H1 (cell line): ENCODE data around the gene PSIP1. TPM values are rescaled to one million over a fixed set of nuclear protein-coding genes. Genes with fewer than 3 reads are reported as not detected.

ENCODE experiments used
- CTCF ChIA-PET: fragments of 300-600 bp; sonication (Branson Sonifier 250); formaldehyde crosslinking; loops from one replicate; lab custom pipeline; 2021; ENCODE audit not compliant: partially characterized antibody; lab: Charles Lee
- POLR2A ChIA-PET: fragments of 300-600 bp; sonication (Branson Sonifier 250); formaldehyde crosslinking; loops from one replicate; lab custom pipeline; 2021; ENCODE audit warnings: inconsistent platforms; ENCODE audit not compliant: partially characterized antibody; lab: Charles Lee
- DNase-seq, 2 experiments: peaks; one replicate each; pipeline versions ENCODE4 v3.0.0 to v3.0.0-alpha.2; 2010 to 2022; ENCODE audit warnings: low spot score in 2 of 2, low read depth in 1 of 2, mixed read lengths in 1 of 2
- FAIRE-seq: peaks from 2 replicates; lab custom pipeline; 2011; peaks lifted over from hg19 to GRCh38; lab: Jason Lieb, UNC
- H2AFZ ChIP-seq: 2 replicates; pipeline ENCODE4 v1.8.1; 2012; ENCODE audit warnings: low read length, inconsistent platforms
- H2AK5ac ChIP-seq: 2 replicates; pipeline ENCODE4 v1.6.1; 2013; ENCODE audit warnings: low read depth, low read length
- H2BK120ac ChIP-seq: replicated peaks from 2 replicates; pipeline ENCODE3; 2013; ENCODE audit warnings: low read depth, low read length, inconsistent platforms
- H2BK12ac ChIP-seq: 2 replicates; pipeline ENCODE4 v1.6.1; 2013; ENCODE audit warnings: low read depth, low read length
- H2BK15ac ChIP-seq: 2 replicates; pipeline ENCODE4 v1.6.1; 2013; ENCODE audit warnings: low read length
- H2BK20ac ChIP-seq: 2 replicates; pipeline ENCODE4 v1.6.1; 2013; ENCODE audit warnings: low read length
- H2BK5ac ChIP-seq: 2 replicates; pipeline ENCODE4 v1.6.1; 2013; ENCODE audit warnings: low read depth, low read length
- H3K14ac ChIP-seq: 2 replicates; pipeline ENCODE4 v1.6.1; 2013; ENCODE audit warnings: inconsistent platforms; ENCODE audit not compliant: insufficient read length
- H3K18ac ChIP-seq: 2 replicates; pipeline ENCODE4 v1.6.1; 2013; ENCODE audit warnings: low read length; ENCODE audit errors: extremely low read depth
- H3K23ac ChIP-seq: 2 replicates; pipeline ENCODE4 v1.6.1; 2013; ENCODE audit warnings: inconsistent platforms; ENCODE audit not compliant: insufficient read length
- H3K23me2 ChIP-seq: 2 replicates; pipeline ENCODE4 v1.6.1; 2013; ENCODE audit warnings: low read depth, low read length
- H3K27ac ChIP-seq: 2 replicates; pipeline ENCODE4 v1.6.1; 2011; ENCODE audit warnings: low read depth, low read length, inconsistent platforms
- H3K27me3 ChIP-seq, 4 experiments: replicated peaks in 1 of 4; 1 replicate in 1 of 4; 2 replicates in 3 of 4; pipeline versions ENCODE4 v1.6.1 to v1.8.1; 2011 to 2013; ENCODE audit warnings: low read length in 3 of 4, mild to moderate bottlenecking in 3 of 4, inconsistent platforms in 2 of 4, mixed read lengths in 2 of 4, moderate library complexity in 1 of 4; ENCODE audit not compliant: control insufficient read depth in 3 of 4, insufficient read depth in 3 of 4; ENCODE audit errors: extremely low read depth in 1 of 4
- H3K36me3 ChIP-seq, 4 experiments: 2 replicates each; pipeline versions ENCODE4 v1.6.1 to v1.8.1; 2011 to 2013; ENCODE audit warnings: mild to moderate bottlenecking in 4 of 4, low read length in 3 of 4, moderate library complexity in 2 of 4, control low read depth in 1 of 4, inconsistent platforms in 1 of 4; ENCODE audit not compliant: insufficient read depth in 4 of 4, control insufficient read depth in 2 of 4
- H3K4ac ChIP-seq: replicated peaks from 2 replicates; pipeline ENCODE3; 2013; ENCODE audit warnings: low read length, low read depth, mixed read lengths, inconsistent platforms; ENCODE audit not compliant: insufficient read length
- H3K4me1 ChIP-seq, 4 experiments: replicated peaks in 1 of 4; 1 replicate in 1 of 4; 2 replicates in 3 of 4; pipeline versions ENCODE4 v1.6.1 to v1.8.1; 2011 to 2013; ENCODE audit warnings: low read length in 3 of 4, inconsistent platforms in 2 of 4, mixed read lengths in 1 of 4; ENCODE audit not compliant: insufficient read depth in 4 of 4, control insufficient read depth in 3 of 4
- H3K4me2 ChIP-seq, 2 experiments: 2 replicates each; pipeline versions ENCODE4 v1.6.1 to v1.8.1; 2011 to 2013; ENCODE audit warnings: low read depth in 2 of 2, low read length in 2 of 2, control low read depth in 1 of 2, inconsistent platforms in 1 of 2, mild to moderate bottlenecking in 1 of 2; ENCODE audit not compliant: insufficient read depth in 1 of 2
- H3K4me3 ChIP-seq, 4 experiments: fragments of 200-600, 300-600 bp in 1 of 4; sonication (generic), shearing (Covaris generic), sonication (Bioruptor Twin) in 1 of 4; 2 replicates each; pipeline versions ENCODE4 v1.5.1 to v1.8.1; 2011 to 2016; ENCODE audit warnings: low read length in 4 of 4, low read depth in 3 of 4, control low read depth in 2 of 4, inconsistent platforms in 2 of 4, mild to moderate bottlenecking in 2 of 4, mixed read lengths in 1 of 4, moderate library complexity in 1 of 4; ENCODE audit not compliant: insufficient read depth in 2 of 4; ENCODE audit errors: extremely low read depth in 1 of 4
- H3K56ac ChIP-seq: replicated peaks from 2 replicates; pipeline ENCODE3; 2013; ENCODE audit warnings: low read depth, mild to moderate bottlenecking, mixed read lengths, low read length, inconsistent platforms; ENCODE audit not compliant: insufficient read length
- H3K79me1 ChIP-seq: 2 replicates; pipeline ENCODE4 v1.6.1; 2013; ENCODE audit warnings: low read depth, low read length, control low read depth
- H3K79me2 ChIP-seq, 2 experiments: 2 replicates each; pipeline versions ENCODE4 v1.6.1 to v1.8.1; 2012 to 2013; ENCODE audit warnings: low read length in 2 of 2, mild to moderate bottlenecking in 2 of 2, inconsistent platforms in 1 of 2; ENCODE audit not compliant: insufficient read depth in 2 of 2, control insufficient read depth in 1 of 2
- H3K9ac ChIP-seq, 4 experiments: replicated peaks in 1 of 4; 1 replicate in 1 of 4; 2 replicates in 3 of 4; pipeline versions ENCODE4 v1.6.1 to v1.8.1; 2011 to 2013; ENCODE audit warnings: low read depth in 3 of 4, low read length in 3 of 4, control low read depth in 2 of 4, mild to moderate bottlenecking in 2 of 4, moderate library complexity in 2 of 4, inconsistent platforms in 1 of 4; ENCODE audit errors: extremely low read depth in 1 of 4
- H3K9me3 ChIP-seq, 2 experiments: 2 replicates each; pipeline versions ENCODE4 v1.6.1 to v1.8.1; 2012 to 2013; ENCODE audit warnings: mild to moderate bottlenecking in 2 of 2, moderate library complexity in 2 of 2, control low read depth in 1 of 2, inconsistent platforms in 1 of 2, low read depth in 1 of 2, low read length in 1 of 2, mixed read lengths in 1 of 2; ENCODE audit not compliant: insufficient read depth in 2 of 2
- H4K20me1 ChIP-seq, 2 experiments: replicated peaks in 1 of 2; 2 replicates each; pipeline versions ENCODE3 to v1.8.1; 2011 to 2013; ENCODE audit warnings: inconsistent platforms in 2 of 2, low read length in 2 of 2, mild to moderate bottlenecking in 1 of 2; ENCODE audit not compliant: insufficient read depth in 2 of 2, control insufficient read depth in 1 of 2
- H4K5ac ChIP-seq: 2 replicates; pipeline ENCODE4 v1.6.1; 2013; ENCODE audit warnings: low read length, low read depth, mixed read lengths, inconsistent platforms; ENCODE audit not compliant: insufficient read length
- H4K8ac ChIP-seq: 2 replicates; pipeline ENCODE4 v1.8.0; 2013; ENCODE audit warnings: mild to moderate bottlenecking, moderate library complexity, low read length, inconsistent platforms; ENCODE audit not compliant: insufficient read depth; ENCODE audit errors: extremely low read depth
- H4K91ac ChIP-seq: replicated peaks from 2 replicates; pipeline ENCODE3; 2013; ENCODE audit warnings: low read length, mixed read lengths, inconsistent platforms; ENCODE audit not compliant: insufficient read length
- BRCA1 ChIP-seq: IDR thresholded peaks from 2 replicates; pipeline ENCODE4 v1.6.1; 2012; ENCODE audit warnings: low read depth, low read length, improper control_type of control experiment
- CBX5 ChIP-seq: fragments of 300-800, 300-1000 bp; sonication (generic); IDR thresholded peaks from 2 replicates; pipeline ENCODE4 v1.7.1; 2016; ENCODE audit warnings: antibody characterized with exemption, low read length, low read depth
- JUND ChIP-seq: IDR thresholded peaks from 2 replicates; pipeline ENCODE4 v1.6.1; 2011; ENCODE audit warnings: mild to moderate bottlenecking, improper control_type of control experiment, low read length
- MAX ChIP-seq: IDR thresholded peaks from 2 replicates; pipeline ENCODE4 v1.6.1; 2012; ENCODE audit warnings: inconsistent platforms
- PHF8 ChIP-seq: fragments of 200-600 bp; sonication (generic); conservative IDR thresholded peaks from 2 replicates; pipeline ENCODE4 v1.7.1; 2012; ENCODE audit warnings: low read depth, mild to moderate bottlenecking, inconsistent platforms, low read length, moderate library complexity
- SRF ChIP-seq: IDR thresholded peaks from 2 replicates; pipeline ENCODE4 v1.6.1; 2011; ENCODE audit warnings: mild to moderate bottlenecking, low read depth, low read length, moderate library complexity
- SUZ12 ChIP-seq: fragments of 200-600 bp; sonication (generic); IDR thresholded peaks from 2 replicates; pipeline ENCODE4 v1.6.1; 2012; ENCODE audit warnings: mild to moderate bottlenecking, inconsistent platforms, low read length, moderate library complexity, mixed read lengths
- WGBS, 2 experiments: shearing (Covaris generic) in 1 of 2; methylation state at CpG; one replicate each; pipeline versions ENCODE4 v1.1.6 to v1.1.7; 2013 to 2015; ENCODE audit warnings: low lambda C conversion rate in 2 of 2, mixed read lengths in 2 of 2, inconsistent platforms in 1 of 2, low coverage in 1 of 2, missing lambda C conversion rate in 1 of 2; ENCODE audit not compliant: insufficient replicate concordance in 2 of 2, insufficient coverage in 1 of 2, insufficient read length in 1 of 2; ENCODE audit errors: extremely low coverage in 1 of 2, missing lambda C conversion rate in 1 of 2; 5-methylcytosine and 5-hydroxymethylcytosine counted together
- polyA plus RNA-seq, 7 experiments: library from polyadenylated mRNA; depleted of rRNA in 3 of 7; stranded (reverse) in 5 of 7; unstranded in 2 of 7; fragments of >200 nt in 5 of 7; fragments of 200-250 nt in 2 of 7; gene quantifications; 1 replicate in 5 of 7; 2 replicates in 1 of 7; 4 replicates in 1 of 7; pipeline versions ENCODE4 v1.2.1 to v1.2.3, GENCODE V29; 2011 to 2013; ENCODE audit warnings: missing spikeins in 2 of 7, mixed read lengths in 2 of 7
- total RNA-seq: library from RNA; stranded (reverse); fragmentation: NEBNext Ultra II Directional; extraction: Animal tissue kit (Norgen Biotek cat#: 25700); gene quantifications from 2 replicates; pipeline ENCODE4 v1.2.1, GENCODE V29; 2021

The PSIP1 gene
- total and polyA plus RNA-seq, 2 of the 8 experiments (the other 6 are each of a cell fraction or from before 2014, with no cell fraction given), result 63.3 to 387 TPM

DNA sequence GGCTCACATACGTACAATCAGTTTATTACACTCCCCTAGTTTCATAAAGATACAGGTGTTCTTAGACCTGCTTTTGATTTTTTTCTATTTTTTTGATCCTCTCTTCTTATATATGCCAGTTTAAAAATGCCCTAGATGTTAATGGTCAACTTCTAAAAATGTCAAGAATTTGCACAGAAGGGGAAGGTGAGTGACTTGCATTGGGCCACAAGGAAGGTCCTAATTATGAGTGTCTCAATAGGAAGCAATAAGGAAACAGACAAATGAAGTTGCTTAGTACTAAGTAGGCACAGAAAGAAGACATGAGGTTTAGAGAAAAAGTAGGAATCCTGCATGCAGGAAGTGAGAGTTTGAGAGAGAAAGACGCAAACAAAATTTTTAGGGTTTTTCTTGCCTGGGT is 38.8 kb upstream of the PSIP1 start:
- Histone ChIP-seq H2AK5ac (no peak overlapping the region), H2BK5ac (no peak overlapping the region), H3K18ac (no peak overlapping the region), H3K79me2 (no peaks in the 10 kb centered on the region), H3K36me3 (no peaks in the 10 kb centered on the region), H2BK20ac (no peak overlapping the region), H3K4me1 (peaks cover 0 to 2% (median 1%) of the 10 kb centered on the region in 4 experiments; a peak in 1 of 7 replicates), H3K9me3 (no peaks in the 10 kb centered on the region), H2BK12ac (no peak overlapping the region), H3K79me1 (no peaks in the 10 kb centered on the region), H3K9ac (no peak overlapping the region), H3K27ac (no peak overlapping the region)
- no peak for DNase-seq
- POLR2A ChIA-PET, result no interaction called here
- TF ChIP-seq CBX5, result no peak
- TF ChIP-seq PHF8, result no peak
- no peak for TF ChIP-seq JUND
- no peak for TF ChIP-seq MAX
- TF ChIP-seq SUZ12, result no peak
- no peak for TF ChIP-seq BRCA1
- no peak for TF ChIP-seq SRF
- TF ChIP-seq, all 59 proteins: peak for 0
- Histone ChIP-seq H2AFZ (no peak overlapping the region), H4K5ac (no peak overlapping the region), H2BK120ac (no peak overlapping the region), H4K20me1 (no peaks in the 10 kb centered on the region), H3K23me2 (peaks cover 9% of the 10 kb centered on the region; the same call in 1 of the 2 replicates), H3K4ac (no peak overlapping the region), H3K56ac (no peak overlapping the region), H2BK15ac (no peak overlapping the region), H3K4me2 (no peak overlapping the region), H3K27me3 (no peaks in the 10 kb centered on the region), H3K4me3 (no peak overlapping the region), H3K23ac (no peak overlapping the region), H3K14ac (no peak overlapping the region), H4K91ac (no peak overlapping the region), H4K8ac (no peak overlapping the region)
- FAIRE-seq, result no peak
- WGBS, 2 experiments, result 91% methylated on average over 2 of the region's 2 CpGs; no CpG with 5 or more reads in 1 of the 2 experiments
- CTCF ChIA-PET, result interaction anchor here (2.2 to 2.3 kb wide), 2 partner anchors 16 to 57 kb away, joined by 10 to 21 read pairs; no protein-coding TSS in a partner anchor
